Hepatocyte (in vitro differentiated cells): Measurements from ENCODE around the gene RNF208.

Experiments
- EZH2 ChIP-seq: fragments of 200-600 bp; sonication (generic); IDR thresholded peaks from 2 replicates; pipeline ENCODE4 v1.6.1; 2016; ENCODE audit warnings: antibody characterized with exemption, mild to moderate bottlenecking, borderline replicate concordance
- EZH2phosphoT487 ChIP-seq: fragments of 200-600 bp; sonication (generic); IDR thresholded peaks from one replicate; pipeline ENCODE4 v1.6.1; 2018; ENCODE audit warnings: antibody characterized with exemption, mild to moderate bottlenecking, low read depth, moderate library complexity; ENCODE audit not compliant: unreplicated experiment, severe bottlenecking
- TF ChIP-seq, protein P1 (sequence below): fragments of 200-600 bp; sonication (generic); IDR thresholded peaks from 2 replicates; pipeline ENCODE4 v1.5.1; 2016; ENCODE audit warnings: antibody characterized with exemption, mild to moderate bottlenecking; ENCODE audit not compliant: poor library complexity

DNA sequence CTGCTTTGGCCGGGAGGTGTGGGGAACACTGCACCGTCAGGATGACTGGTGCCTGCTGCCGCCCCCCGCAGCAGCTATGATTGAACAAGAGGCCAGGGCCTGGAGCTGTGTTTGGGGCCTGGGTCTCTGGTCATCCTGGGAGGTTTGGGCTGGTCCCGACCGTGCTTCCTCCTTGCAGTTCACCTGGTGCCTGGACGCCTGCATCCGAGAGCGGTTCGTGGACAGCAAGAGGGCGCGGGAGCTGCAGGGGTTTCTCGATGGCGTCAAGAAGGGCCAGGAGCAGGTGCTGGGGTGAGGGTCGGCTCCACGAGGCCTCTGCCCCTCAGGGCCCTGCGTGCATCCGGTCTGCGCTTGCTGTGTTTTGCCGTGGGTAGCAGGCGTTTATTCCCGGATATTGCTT lies 42.0 kb upstream of the RNF208 start:
- TF ChIP-seq EZH2: no peak
- TF ChIP-seq, protein P1, sequence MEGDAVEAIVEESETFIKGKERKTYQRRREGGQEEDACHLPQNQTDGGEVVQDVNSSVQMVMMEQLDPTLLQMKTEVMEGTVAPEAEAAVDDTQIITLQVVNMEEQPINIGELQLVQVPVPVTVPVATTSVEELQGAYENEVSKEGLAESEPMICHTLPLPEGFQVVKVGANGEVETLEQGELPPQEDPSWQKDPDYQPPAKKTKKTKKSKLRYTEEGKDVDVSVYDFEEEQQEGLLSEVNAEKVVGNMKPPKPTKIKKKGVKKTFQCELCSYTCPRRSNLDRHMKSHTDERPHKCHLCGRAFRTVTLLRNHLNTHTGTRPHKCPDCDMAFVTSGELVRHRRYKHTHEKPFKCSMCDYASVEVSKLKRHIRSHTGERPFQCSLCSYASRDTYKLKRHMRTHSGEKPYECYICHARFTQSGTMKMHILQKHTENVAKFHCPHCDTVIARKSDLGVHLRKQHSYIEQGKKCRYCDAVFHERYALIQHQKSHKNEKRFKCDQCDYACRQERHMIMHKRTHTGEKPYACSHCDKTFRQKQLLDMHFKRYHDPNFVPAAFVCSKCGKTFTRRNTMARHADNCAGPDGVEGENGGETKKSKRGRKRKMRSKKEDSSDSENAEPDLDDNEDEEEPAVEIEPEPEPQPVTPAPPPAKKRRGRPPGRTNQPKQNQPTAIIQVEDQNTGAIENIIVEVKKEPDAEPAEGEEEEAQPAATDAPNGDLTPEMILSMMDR: no peak
- TF ChIP-seq EZH2phosphoT487: no peak
